ENCODE data around the gene LCAT.

Gene LCAT

GRCh38 chr16:67969254-67970039 lies 25.5 kb upstream of the LCAT start:
- DNase-seq (ENCODE audit: low read depth, low spot score): no peak
- no peak overlapping the region for H3K27ac ChIP-seq

GRCh38 chr16:67968400-67969253 lies 24.7 kb upstream of the LCAT start, which contains the start of gene SLC12A4:
SLC12A4 (minus strand) TSS chr16:67968637; CDS start chr16:67968553, 84 bp downstream.
- peak within 1 kb of the TSS; percentile 77 for H3K27ac ChIP-seq
- DNase-seq (ENCODE audit: low read depth, low spot score): no peak

- H3K27ac ChIP-seq: peak overlapping the region; percentile 77
- no peak for DNase-seq (ENCODE audit: low read depth, low spot score)
Measured at GRCh38 chr16:67967958-67968399, 24.1 kb upstream of the LCAT start.

GRCh38 chr16:67967183-67967957 lies 23.4 kb upstream of the LCAT start:
- no peak for DNase-seq (ENCODE audit: low read depth, low spot score)
- H3K27ac ChIP-seq: peak overlapping the region; percentile 77

- H3K27ac ChIP-seq: peak overlapping the region; percentile 77
- no peak for DNase-seq (ENCODE audit: low read depth, low spot score)
Measured at GRCh38 chr16:67966549-67967182, 22.7 kb upstream of the LCAT start.

GRCh38 chr16:67965668-67966548 lies 22.0 kb upstream of the LCAT start:
- no peak for DNase-seq (ENCODE audit: low read depth, low spot score)
- peak overlapping the region; percentile 77 for H3K27ac ChIP-seq

- no peak overlapping the region for H3K27ac ChIP-seq
- DNase-seq (ENCODE audit: low read depth, low spot score): no peak
Measured at GRCh38 chr16:67964477-67965131, 20.7 kb upstream of the LCAT start.

- no peak overlapping the region for H3K27ac ChIP-seq
- DNase-seq (ENCODE audit: low read depth, low spot score): no peak
Measured at GRCh38 chr16:67963662-67964321, 19.9 kb upstream of the LCAT start.

GRCh38 chr16:67963292-67963661 lies 19.4 kb upstream of the LCAT start:
- no peak for DNase-seq (ENCODE audit: low read depth, low spot score)
- H3K27ac ChIP-seq: no peak overlapping the region

- no peak for DNase-seq (ENCODE audit: low read depth, low spot score)
- H3K27ac ChIP-seq: peak overlapping the region; percentile 22
Measured at GRCh38 chr16:67962135-67962534, 18.2 kb upstream of the LCAT start.

- peak overlapping the region; percentile 22 for H3K27ac ChIP-seq
- peak; percentile 94 for DNase-seq (ENCODE audit: low read depth, low spot score)
Measured at GRCh38 chr16:67961551-67961957, 17.6 kb upstream of the LCAT start.

- H3K27ac ChIP-seq: no peak overlapping the region
- no peak for DNase-seq (ENCODE audit: low read depth, low spot score)
Measured at GRCh38 chr16:67959536-67960329, 15.8 kb upstream of the LCAT start.

- H3K27ac ChIP-seq: no peak overlapping the region
- DNase-seq (ENCODE audit: low read depth, low spot score): no peak
Measured at GRCh38 chr16:67957622-67958021, 13.7 kb upstream of the LCAT start.

- DNase-seq (ENCODE audit: low read depth, low spot score): no peak
- H3K27ac ChIP-seq: no peak overlapping the region
Measured at GRCh38 chr16:67954421-67955196, 10.7 kb upstream of the LCAT start.

- H3K27ac ChIP-seq: no peak overlapping the region
- DNase-seq (ENCODE audit: low read depth, low spot score): no peak
Measured at GRCh38 chr16:67953641-67954375, 9.9 kb upstream of the LCAT start.

- no peak overlapping the region for H3K27ac ChIP-seq
- no peak for DNase-seq (ENCODE audit: low read depth, low spot score)
Measured at GRCh38 chr16:67951485-67951884, 7.6 kb upstream of the LCAT start.
